CD4-positive, alpha-beta T cell treated with Interleukin-21 for 1 hour (primary cell): ENCODE measurements around the gene NSD2.

ENCODE experiments used
- DNase-seq: peaks from one replicate; pipeline ENCODE4 v3.0.0-alpha.2; 2020

The NSD2 gene

GRCh38 chr4:1974840-1975239, 103.6 kb downstream of the NSD2 start:
- DNase-seq: no peak

DNA sequence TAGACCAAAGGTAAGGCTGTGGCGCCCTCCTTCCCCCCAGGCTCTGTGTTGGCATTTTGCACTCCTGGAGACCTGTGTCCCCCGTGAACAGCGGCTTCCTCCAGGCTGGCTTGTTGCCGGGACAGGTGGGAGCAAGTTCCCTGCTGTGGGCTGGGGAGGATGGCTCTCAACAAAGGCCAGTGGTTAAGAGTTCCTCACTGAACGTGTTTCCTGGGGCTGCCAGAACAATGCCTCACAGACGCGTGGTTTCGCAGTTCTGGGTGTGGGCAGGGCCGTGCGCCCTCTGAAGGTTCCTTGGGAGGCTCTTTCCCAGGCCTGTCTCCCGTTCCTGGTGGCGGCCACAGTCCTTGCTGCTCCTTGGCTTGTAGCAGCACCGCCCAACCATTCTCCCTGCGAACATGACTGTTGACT, 104.2 kb downstream of the NSD2 start:
- no peak for DNase-seq

DNA sequence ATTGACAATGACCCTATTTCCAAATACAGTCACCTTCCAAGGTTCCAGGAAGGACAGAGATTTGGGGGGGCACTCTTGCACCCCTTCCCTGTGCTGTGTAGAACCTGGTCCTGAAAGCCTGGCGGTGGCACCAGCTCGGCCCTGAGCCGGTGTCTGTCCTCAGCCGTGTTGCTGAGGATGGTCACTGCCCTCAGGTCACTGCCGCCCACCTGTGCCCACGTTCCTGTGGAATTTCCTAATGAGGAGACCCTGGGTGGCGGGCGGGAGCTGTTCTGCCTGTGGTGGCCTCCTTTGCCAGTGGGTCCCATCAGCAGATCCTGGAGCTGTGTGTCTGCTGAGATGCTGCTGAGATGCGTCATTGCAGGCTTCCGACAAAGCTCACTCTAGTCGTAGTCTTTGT, 104.7 kb downstream of the NSD2 start:
- DNase-seq: no peak

GRCh38 chr4:1976416-1977352, 105.5 kb downstream of the NSD2 start:
- no peak for DNase-seq

DNA sequence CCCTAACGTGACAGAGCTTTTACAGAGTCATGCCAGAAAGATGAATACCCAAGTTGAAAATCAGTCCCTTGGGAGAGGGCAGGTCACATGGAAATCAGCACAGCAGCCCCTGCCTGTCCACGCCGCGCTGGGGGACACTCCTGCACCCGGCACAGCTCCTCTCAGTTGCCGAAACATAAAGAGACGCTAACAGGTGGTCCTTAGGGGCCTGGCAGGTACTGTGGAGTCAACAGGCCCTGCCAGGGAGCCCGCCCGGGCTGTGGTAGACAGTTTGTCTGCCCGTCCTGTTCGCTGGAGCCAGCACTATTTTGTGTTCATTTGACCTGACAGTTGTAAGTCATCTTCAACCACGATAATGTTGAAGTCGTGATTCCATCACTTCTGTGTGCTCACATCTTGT, 107.0 kb downstream of the NSD2 start:
- DNase-seq: no peak

- no peak for DNase-seq
Observed at GRCh38 chr4:1978741-1979476, 107.7 kb downstream of the NSD2 start.

GRCh38 chr4:1979477-1980196, 108.4 kb downstream of the NSD2 start:
- no peak for DNase-seq

GRCh38 chr4:1980561-1981041, 109.4 kb downstream of the NSD2 start:
- no peak for DNase-seq

GRCh38 chr4:1981251-1982058, 110.3 kb downstream of the NSD2 start:
- DNase-seq: no peak

DNA sequence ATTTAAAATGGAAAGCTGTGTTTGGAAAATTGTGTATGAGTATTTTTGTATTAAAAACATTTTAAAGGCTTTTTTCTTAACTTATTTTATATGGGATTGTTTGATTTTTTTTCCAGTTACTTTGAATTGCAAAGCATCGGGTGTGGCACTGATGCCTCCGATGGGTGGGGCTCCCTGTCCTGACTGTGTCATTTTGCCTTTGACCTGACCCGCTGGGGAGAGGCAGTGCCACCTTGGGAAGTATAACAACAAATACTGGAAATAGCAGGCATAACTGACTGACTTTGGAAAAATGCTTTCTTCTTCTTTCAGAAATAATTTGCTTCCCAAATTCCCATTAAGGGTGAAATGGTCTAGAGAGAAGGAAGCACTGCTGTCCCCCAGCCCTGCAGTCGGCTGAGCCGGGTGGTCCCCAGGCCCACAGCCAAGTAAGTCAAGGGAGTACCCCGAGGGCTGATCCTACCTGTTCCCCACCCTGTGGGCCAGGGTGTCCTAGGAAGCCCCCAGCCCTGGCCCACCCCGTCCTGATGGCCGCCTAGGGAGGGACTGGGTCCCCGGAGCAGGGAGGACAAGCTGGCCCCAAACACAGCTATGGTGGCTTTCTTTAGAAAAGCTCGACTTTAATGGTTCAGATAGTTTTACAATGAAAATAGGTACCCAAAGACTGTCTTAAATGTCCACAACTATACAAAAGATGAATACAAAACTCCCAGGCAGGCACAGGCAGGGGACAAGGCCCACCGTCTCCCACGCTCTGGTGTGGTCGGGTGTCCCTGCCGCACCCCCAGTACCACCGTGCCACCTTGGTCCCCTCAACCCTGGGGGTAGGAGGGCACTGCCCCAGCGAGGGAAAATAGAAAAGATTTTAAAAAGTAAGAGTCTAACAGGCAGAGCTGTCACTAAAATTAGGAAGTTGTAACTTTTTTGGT, 111.2 kb downstream of the NSD2 start:
- no peak for DNase-seq

DNA sequence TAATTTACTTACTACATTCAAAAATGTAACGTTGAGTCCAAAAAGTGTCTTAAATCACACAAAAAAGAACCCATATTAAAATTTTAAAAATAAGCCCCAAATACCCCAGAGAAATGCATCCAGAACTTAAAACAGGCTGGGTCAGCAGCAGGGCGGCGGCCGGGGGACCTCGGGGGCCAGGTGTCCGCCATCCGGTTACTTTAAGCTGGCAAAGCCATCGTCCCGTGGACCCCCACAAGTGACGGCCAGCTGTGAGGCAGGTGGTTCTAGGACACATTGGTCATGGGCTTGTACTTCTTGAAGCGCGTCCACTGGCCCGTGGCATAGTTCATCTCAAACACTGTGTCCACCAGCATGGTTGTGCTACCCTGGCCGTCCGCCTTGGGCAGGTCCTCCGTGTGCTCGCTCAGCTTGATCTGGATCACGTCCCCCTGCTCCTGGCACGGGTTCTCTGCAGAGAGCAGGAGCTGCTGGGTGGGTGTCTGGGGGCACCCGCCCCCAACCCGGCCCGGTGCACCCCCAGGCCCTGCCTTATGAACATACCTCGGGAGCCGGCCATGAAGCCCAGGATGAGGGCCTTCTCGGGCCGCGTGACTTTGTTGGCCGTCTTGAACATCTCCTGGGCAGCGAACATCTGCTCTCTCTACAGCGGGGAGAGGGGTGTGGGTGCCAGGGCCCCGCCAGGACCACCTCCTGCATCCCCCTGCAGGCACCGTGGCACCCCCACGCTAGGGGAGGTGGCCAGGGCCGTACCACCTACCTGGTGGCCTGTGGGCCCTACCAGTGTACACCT, 112.1 kb downstream of the NSD2 start:
- DNase-seq: no peak

- DNase-seq: no peak
Observed at GRCh38 chr4:1983846-1984405, 112.7 kb downstream of the NSD2 start.

DNA sequence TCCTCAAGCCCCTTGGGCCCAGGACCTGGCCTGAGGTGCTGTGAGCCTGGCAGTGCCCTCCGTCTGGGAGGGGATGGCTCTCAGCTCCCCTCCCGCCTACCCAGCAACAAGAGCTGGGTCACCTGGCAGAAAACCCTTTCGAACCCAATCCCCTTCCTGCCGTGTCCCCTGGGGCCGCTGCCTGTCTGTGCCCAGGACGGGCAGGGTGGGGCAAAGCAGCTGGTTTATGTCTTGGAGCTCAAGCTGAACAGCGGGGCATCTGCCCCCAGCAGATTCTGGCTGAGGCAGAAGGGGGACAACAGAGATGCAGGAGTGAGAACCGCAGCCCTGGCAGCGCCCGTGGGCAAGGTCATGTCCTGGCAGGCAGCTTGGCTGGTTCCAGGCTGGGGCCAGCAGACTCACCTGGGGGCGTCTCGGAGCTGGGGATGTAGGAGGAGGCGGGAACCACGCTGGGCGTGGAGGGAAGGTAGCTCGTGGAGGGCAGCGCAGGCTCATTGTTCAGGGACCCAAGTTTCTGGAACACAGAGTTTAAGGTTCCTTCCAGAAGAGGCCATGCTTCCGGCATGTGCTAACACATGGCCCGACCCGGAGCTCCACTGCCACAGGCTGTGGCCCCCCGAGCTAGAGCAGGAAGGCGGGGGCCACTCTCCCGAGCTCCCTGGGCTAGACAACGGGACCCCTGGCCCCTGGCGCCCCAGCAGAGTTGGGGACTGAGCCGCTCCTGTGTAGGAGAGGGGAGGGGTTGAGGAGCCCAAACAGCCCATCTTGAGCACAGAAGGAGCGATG, 113.4 kb downstream of the NSD2 start:
- DNase-seq: no peak

GRCh38 chr4:1985294-1985693, 114.1 kb downstream of the NSD2 start:
- DNase-seq: no peak

DNA sequence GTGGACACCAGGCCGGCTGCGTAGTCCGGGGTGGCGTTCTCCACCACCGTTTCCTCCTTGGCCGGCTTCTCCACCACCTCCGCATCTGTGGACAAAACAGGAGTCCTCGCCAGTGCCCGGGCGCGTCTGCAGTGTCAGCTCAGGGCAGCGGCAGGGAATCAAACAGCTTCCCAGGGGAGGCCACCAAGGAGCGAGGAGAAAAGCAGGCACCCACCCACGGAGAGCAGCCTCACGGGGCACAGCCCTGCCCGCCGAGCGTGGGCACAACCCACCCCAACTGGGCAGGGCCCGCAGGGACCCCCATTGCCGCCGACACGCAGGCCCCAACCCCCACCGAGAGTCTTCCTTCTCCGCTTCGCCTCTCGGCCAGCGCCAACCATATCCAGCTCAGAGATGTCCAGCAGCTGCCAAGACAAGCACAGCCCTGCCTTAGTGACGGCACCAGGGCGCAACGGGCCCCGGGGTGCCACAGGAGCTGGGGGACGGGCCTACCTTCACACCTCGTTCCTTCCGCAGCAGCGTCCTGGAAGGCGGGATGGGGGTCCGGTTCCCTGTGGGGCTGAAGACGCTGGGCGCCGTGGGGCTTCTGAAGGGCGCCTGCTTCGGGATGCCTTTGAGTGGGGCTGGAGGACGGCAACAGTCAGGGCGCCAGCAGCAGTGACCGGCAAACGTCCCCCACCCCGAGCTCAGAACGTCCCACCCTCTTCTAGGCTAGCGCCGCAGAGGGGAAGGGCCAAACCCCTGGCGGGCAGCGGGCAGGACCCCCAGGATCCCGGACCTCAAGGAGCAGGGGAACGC, 114.8 kb downstream of the NSD2 start:
- DNase-seq: no peak

- DNase-seq: no peak
Observed at GRCh38 chr4:1986578-1987210, 115.5 kb downstream of the NSD2 start.

- DNase-seq: no peak
Observed at GRCh38 chr4:1987296-1987695, 116.1 kb downstream of the NSD2 start.
